ENCODE measurements around the gene HMCN1. TPM values are rescaled to one million over a fixed set of nuclear protein-coding genes. Genes with fewer than 3 reads are reported as not detected.

HMCN1 gene
- polyA plus RNA-seq, 1 of the 3 experiments (the other 2 are of a cell fraction), result 59.5 TPM

GRCh38 chr1:185894791-185895190, 160.6 kb downstream of the HMCN1 start:
- no peak for TF ChIP-seq USF1 (IDR thresholded peaks at IDR 0.05; ENCODE audit: borderline replicate concordance, low read depth)
- no peak for TF ChIP-seq EP300 (IDR thresholded peaks at IDR 0.05; ENCODE audit: borderline replicate concordance in 1 of 2, low read depth in 1 of 2, low read length in 1 of 2)
- no peak for TF ChIP-seq GABPA (IDR thresholded peaks at IDR 0.05; ENCODE audit: low read depth)
- no peak for TF ChIP-seq CTCF (IDR thresholded peaks at IDR 0.05)
- no peak for TF ChIP-seq MEF2A (IDR thresholded peaks at IDR 0.05; ENCODE audit: borderline replicate concordance, low read depth)
- TF ChIP-seq TEAD4 (IDR thresholded peaks at IDR 0.05; ENCODE audit: borderline replicate concordance, insufficient read depth), result no peak
- TF ChIP-seq FOSL2 (IDR thresholded peaks at IDR 0.05; ENCODE audit: borderline replicate concordance, low read depth), result no peak
- no peak for TF ChIP-seq USF2 (IDR thresholded peaks at IDR 0.05; ENCODE audit: borderline replicate concordance, low read depth, low read length)
- no peak for TF ChIP-seq TCF12 (IDR thresholded peaks at IDR 0.05)
- TF ChIP-seq EZH2phosphoT487 (IDR thresholded peaks at IDR 0.05; ENCODE audit: borderline replicate concordance, low read depth), result no peak
- TF ChIP-seq YY1 (IDR thresholded peaks at IDR 0.05; ENCODE audit: low read depth), result no peak
- no peak for TF ChIP-seq FOXM1 (IDR thresholded peaks at IDR 0.05; ENCODE audit: low read depth)
- no peak for TF ChIP-seq RXRA (IDR thresholded peaks at IDR 0.05; ENCODE audit: borderline replicate concordance, low read depth)
- no peak for TF ChIP-seq MXI1 (IDR thresholded peaks at IDR 0.05; ENCODE audit: low read depth, low read length)
- no peak for TF ChIP-seq RFX5 (IDR thresholded peaks at IDR 0.05; ENCODE audit: low read length)
- no peak for DNase-seq
- H3K36me3 ChIP-seq (replicated peaks in 1 of 2; ENCODE audit: control insufficient read depth in 1 of 2, insufficient read depth in 2 of 2, low read length in 1 of 2), result no peaks in the 10 kb centered on the region
- H3F3A ChIP-seq (replicated peaks; ENCODE audit: insufficient read depth), result no peaks in the 10 kb centered on the region
- H3K4me1 ChIP-seq (ENCODE audit: control insufficient read depth in 1 of 2, insufficient read depth in 2 of 2, low read depth in 1 of 2, low read length in 1 of 2), result peaks cover 0 to 2% of the 10 kb centered on the region in 2 experiments; a peak in 1 of 4 replicates
- no peaks in the 10 kb centered on the region for H4K20me1 ChIP-seq (ENCODE audit: insufficient read depth)
- no peaks in the 10 kb centered on the region for H3K79me2 ChIP-seq (ENCODE audit: insufficient read depth)
- H2AFZ ChIP-seq (ENCODE audit: low read depth), result no peak overlapping the region
- H3K4me3 ChIP-seq (ENCODE audit: low read depth in 2 of 2, low read length in 1 of 2), result no peak overlapping the region
- ChIA-PET POLR2A (no interaction called here), CTCF (interaction anchor here (0.6 kb wide), 1 partner anchor 10 kb away, joined by 3 read pairs; no protein-coding TSS in a partner anchor)
- no peaks in the 10 kb centered on the region for H3K9me2 ChIP-seq
- H3K9me3 ChIP-seq, result no peaks in the 10 kb centered on the region
- no peak overlapping the region; the same call in 1 of the 2 replicates for H3K9ac ChIP-seq
- H3K4me2 ChIP-seq, result no peak overlapping the region
- no peaks in the 10 kb centered on the region; the same call in 1 of the 2 replicates for H3K27me3 ChIP-seq (ENCODE audit: insufficient read depth)
- H3K27ac ChIP-seq (ENCODE audit: low read depth in 2 of 2, low read length in 1 of 2), result peak overlapping the region; percentile 43 to 48; a peak in 3 of 4 replicates
- 5% methylated on average over 3 of the region's 3 CpGs for WGBS (ENCODE audit: low lambda C conversion rate)
